Duodenal mucosa (tissue), 2 donors: ENCODE data around the gene NBEA.

Source experiments
- H3K27ac ChIP-seq: one replicate; pipeline ENCODE4 v1.7.0; 2013; ENCODE audit warnings: low read depth, low read length
- H3K27me3 ChIP-seq, 2 donors: one replicate each; pipeline ENCODE4 v1.7.0; 2013; ENCODE audit warnings: low read length in 2 of 2, control low read depth in 1 of 2; ENCODE audit not compliant: insufficient read depth in 2 of 2, control insufficient read depth in 1 of 2
- H3K36me3 ChIP-seq, 2 donors: one replicate each; pipeline ENCODE4 v1.7.0; 2013; ENCODE audit warnings: low read length in 2 of 2, control low read depth in 1 of 2; ENCODE audit not compliant: insufficient read depth in 2 of 2, control insufficient read depth in 1 of 2
- H3K4me1 ChIP-seq, 2 donors: one replicate each; pipeline ENCODE4 v1.7.0; 2013; ENCODE audit warnings: low read length in 2 of 2, control low read depth in 1 of 2; ENCODE audit not compliant: insufficient read depth in 2 of 2, control insufficient read depth in 1 of 2
- H3K4me3 ChIP-seq, 2 donors: one replicate each; pipeline ENCODE4 v1.7.0; 2013; ENCODE audit warnings: low read length in 2 of 2, low read depth in 1 of 2
- H3K9ac ChIP-seq, 2 donors: one replicate each; pipeline ENCODE4 v1.7.0; 2013; ENCODE audit warnings: low read length in 2 of 2, low read depth in 1 of 2
- H3K9me3 ChIP-seq, 2 donors: one replicate each; pipeline ENCODE4 v1.7.0; 2013; ENCODE audit warnings: low read length in 2 of 2, control low read depth in 1 of 2; ENCODE audit not compliant: control insufficient read depth in 1 of 2

Gene NBEA

GRCh38 chr13:35681685-35682084, 739.6 kb downstream of the NBEA start:
- Histone ChIP-seq H3K9me3 (no peaks in the 10 kb centered on the region), H3K27ac (no peak overlapping the region), H3K4me1 (no peaks in the 10 kb centered on the region), H3K9ac (no peak overlapping the region), H3K27me3 (no peaks in the 10 kb centered on the region), H3K36me3 (no peaks in the 10 kb centered on the region), H3K4me3 (no peak overlapping the region)

GRCh38 chr13:35684432-35684831, 742.4 kb downstream of the NBEA start:
- H3K4me3 ChIP-seq: no peak overlapping the region
- H3K27me3 ChIP-seq: no peaks in the 10 kb centered on the region
- no peaks in the 10 kb centered on the region for H3K9me3 ChIP-seq
- H3K9ac ChIP-seq: no peak overlapping the region
- no peaks in the 10 kb centered on the region for H3K36me3 ChIP-seq
- no peak overlapping the region for H3K27ac ChIP-seq
- H3K4me1 ChIP-seq: no peaks in the 10 kb centered on the region

- H3K36me3 ChIP-seq: no peaks in the 10 kb centered on the region
- H3K4me3 ChIP-seq: no peak overlapping the region
- H3K27me3 ChIP-seq: no peaks in the 10 kb centered on the region
- no peaks in the 10 kb centered on the region for H3K9me3 ChIP-seq
- no peak overlapping the region for H3K27ac ChIP-seq
- H3K9ac ChIP-seq: no peak overlapping the region
- H3K4me1 ChIP-seq: no peaks in the 10 kb centered on the region
These were observed 745.3 kb downstream of the NBEA start for GRCh38 chr13:35687336-35687735.

GRCh38 chr13:35690581-35691207, 748.6 kb downstream of the NBEA start:
- H3K27me3 ChIP-seq: no peaks in the 10 kb centered on the region
- H3K4me3 ChIP-seq: no peak overlapping the region
- no peak overlapping the region for H3K27ac ChIP-seq
- no peaks in the 10 kb centered on the region for H3K36me3 ChIP-seq
- no peaks in the 10 kb centered on the region for H3K9me3 ChIP-seq
- H3K4me1 ChIP-seq: no peaks in the 10 kb centered on the region
- no peak overlapping the region for H3K9ac ChIP-seq

GRCh38 chr13:35693134-35693784, 751.2 kb downstream of the NBEA start:
- Histone ChIP-seq H3K9ac (no peak overlapping the region), H3K36me3 (no peaks in the 10 kb centered on the region), H3K9me3 (no peaks in the 10 kb centered on the region), H3K4me1 (no peaks in the 10 kb centered on the region), H3K27ac (no peak overlapping the region), H3K4me3 (no peak overlapping the region), H3K27me3 (no peaks in the 10 kb centered on the region)

- H3K36me3 ChIP-seq: no peaks in the 10 kb centered on the region
- H3K4me1 ChIP-seq: no peaks in the 10 kb centered on the region
- H3K9ac ChIP-seq: no peak overlapping the region
- H3K9me3 ChIP-seq: no peaks in the 10 kb centered on the region
- no peaks in the 10 kb centered on the region for H3K27me3 ChIP-seq
- H3K4me3 ChIP-seq: no peak overlapping the region
- H3K27ac ChIP-seq: no peak overlapping the region
These were observed 752.0 kb downstream of the NBEA start for GRCh38 chr13:35694031-35694430.

GRCh38 chr13:35694549-35695447, 752.7 kb downstream of the NBEA start:
- H3K27ac ChIP-seq: no peak overlapping the region
- H3K4me3 ChIP-seq: no peak overlapping the region
- H3K9ac ChIP-seq: no peak overlapping the region
- H3K9me3 ChIP-seq: no peaks in the 10 kb centered on the region
- H3K4me1 ChIP-seq: no peaks in the 10 kb centered on the region
- no peaks in the 10 kb centered on the region for H3K36me3 ChIP-seq
- H3K27me3 ChIP-seq: no peaks in the 10 kb centered on the region

- Histone ChIP-seq H3K9ac (no peak overlapping the region), H3K4me1 (no peaks in the 10 kb centered on the region), H3K27ac (no peak overlapping the region), H3K27me3 (no peaks in the 10 kb centered on the region), H3K36me3 (no peaks in the 10 kb centered on the region), H3K4me3 (no peak overlapping the region), H3K9me3 (no peaks in the 10 kb centered on the region)
These were observed 753.3 kb downstream of the NBEA start for GRCh38 chr13:35695448-35695770.

- no peaks in the 10 kb centered on the region for H3K9me3 ChIP-seq
- no peaks in the 10 kb centered on the region for H3K27me3 ChIP-seq
- H3K36me3 ChIP-seq: no peaks in the 10 kb centered on the region
- H3K9ac ChIP-seq: no peak overlapping the region
- H3K4me1 ChIP-seq: no peaks in the 10 kb centered on the region
- H3K4me3 ChIP-seq: no peak overlapping the region
- H3K27ac ChIP-seq: no peak overlapping the region
These were observed 755.2 kb downstream of the NBEA start for GRCh38 chr13:35697186-35697730.

- Histone ChIP-seq H3K4me3 (no peak overlapping the region), H3K9me3 (no peaks in the 10 kb centered on the region), H3K27ac (no peak overlapping the region)
These were observed 757.0 kb downstream of the NBEA start for GRCh38 chr13:35698911-35699576.

More at GRCh38 chr13:35698911-35699576, 757.0 kb downstream of the NBEA start:
- Histone ChIP-seq H3K27me3 (no peaks in the 10 kb centered on the region), H3K9ac (no peak overlapping the region), H3K4me1 (no peaks in the 10 kb centered on the region), H3K36me3 (no peaks in the 10 kb centered on the region)
